Islet precursor cell (in vitro differentiated cells): ENCODE measurements around the gene HNMT.
"Not testable (repeated sequence)": the region's sequence is repeated elsewhere in the genome, so short reads cannot be mapped to it uniquely, and the experiment has no call there.

Source experiments
- DNase-seq: peaks from one replicate; pipeline ENCODE4 v3.0.0-alpha.2; 2018

The HNMT gene

GRCh38 chr2:137976274-137976673, 12.0 kb downstream of the HNMT start:
- no peak for DNase-seq

GRCh38 chr2:137977790-137978189, 13.5 kb downstream of the HNMT start:
- DNase-seq, result no peak

DNA sequence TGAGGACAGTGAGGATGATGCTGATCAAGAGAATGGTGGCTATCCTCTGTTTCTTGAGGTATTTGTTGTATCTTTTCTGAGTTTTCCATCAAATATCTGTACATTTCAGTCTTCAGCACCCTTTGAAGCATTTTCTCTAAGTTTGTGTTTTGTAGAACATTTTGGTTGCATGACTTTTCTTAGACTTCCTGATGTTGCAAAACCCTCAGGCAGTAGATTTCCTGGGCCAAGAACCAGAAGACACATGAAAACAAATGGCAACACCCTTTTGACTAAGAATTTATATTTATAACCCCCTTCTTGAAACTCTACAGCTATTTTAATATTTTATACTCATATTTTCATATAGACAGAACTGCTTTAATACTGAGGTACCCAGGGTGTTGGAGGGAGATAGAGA, 16.2 kb downstream of the HNMT start:
- DNase-seq, result no peak

DNA sequence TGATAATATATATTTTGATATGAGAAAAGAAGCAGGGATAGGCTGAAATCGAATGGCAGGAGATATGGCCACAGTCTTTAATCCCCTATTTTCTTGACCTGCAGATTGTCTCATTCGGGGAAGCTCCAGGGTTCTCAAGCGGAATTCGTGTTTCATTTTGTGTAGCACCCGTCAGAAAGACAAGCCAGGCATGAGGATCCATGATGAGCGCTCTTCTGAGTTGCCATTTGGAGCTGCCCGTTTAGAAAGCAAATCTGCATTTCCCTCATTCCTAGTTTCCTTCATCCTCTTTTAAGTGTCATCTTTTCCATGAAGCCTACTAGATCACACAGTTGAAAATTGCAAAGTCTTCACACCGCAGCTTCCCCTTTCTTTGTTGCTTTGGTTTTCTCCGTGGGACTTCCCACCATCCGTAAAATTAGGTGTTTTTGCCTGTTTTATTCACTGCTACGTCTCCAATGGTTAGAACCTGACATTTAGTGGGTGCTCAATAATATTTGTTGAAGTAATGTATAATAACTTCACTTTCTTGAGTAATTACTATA, 16.9 kb downstream of the HNMT start:
- DNase-seq, result no peak

GRCh38 chr2:137983581-137983980, 19.3 kb downstream of the HNMT start:
- DNase-seq, result no peak

GRCh38 chr2:137986268-137986667, 22.0 kb downstream of the HNMT start:
- DNase-seq, result no peak

DNA sequence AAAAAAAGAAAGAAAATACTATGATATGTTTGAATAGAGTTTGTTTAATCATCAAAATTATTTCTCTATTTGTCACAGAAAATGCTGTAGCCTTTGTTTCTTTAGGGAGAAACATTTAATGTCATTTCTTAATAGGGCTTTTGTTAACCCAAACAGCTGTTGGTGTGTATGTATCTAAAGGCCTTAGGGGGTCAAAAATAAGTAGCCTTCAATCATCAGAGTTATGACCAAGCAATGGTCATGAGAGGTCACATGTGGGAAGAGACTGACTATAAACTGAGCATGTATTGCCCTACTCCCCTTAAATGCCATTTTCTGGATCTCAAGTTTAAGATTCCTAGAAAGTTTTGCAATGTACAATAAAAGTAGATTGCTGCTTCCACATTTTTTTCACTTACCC, 22.7 kb downstream of the HNMT start:
- DNase-seq, result no peak

GRCh38 chr2:137991078-137991477, 26.8 kb downstream of the HNMT start:
- DNase-seq, result no peak

DNA sequence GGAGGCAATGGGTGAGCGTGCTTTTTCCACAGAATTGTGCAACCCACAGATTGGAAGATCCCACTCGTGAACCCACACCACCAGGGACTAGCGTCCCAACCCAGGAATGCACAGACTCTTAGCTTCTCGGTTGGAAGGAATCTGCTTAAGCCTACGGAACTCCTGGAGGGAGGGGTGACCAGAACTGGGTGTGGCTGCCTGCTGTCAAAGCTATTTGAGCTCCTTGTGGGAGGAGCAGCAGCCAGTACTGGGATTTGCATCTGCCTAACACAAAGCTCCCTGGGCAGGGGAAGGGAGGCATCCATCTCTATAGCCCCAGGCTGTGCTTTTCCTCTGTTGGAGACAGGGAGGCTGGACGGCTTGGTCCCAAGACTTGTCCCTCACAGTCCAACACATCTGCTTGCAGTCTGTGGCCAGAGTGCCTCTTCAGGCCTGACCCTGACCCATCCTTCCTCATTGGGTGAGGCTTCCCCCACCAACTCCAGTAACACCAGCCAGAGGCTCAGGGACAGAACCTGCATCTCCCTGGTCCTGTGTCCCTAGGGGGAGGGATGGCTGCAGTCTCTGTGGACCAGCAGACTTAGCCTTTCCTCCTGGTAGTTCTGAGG, 27.9 kb downstream of the HNMT start:
- DNase-seq, result no peak

DNA sequence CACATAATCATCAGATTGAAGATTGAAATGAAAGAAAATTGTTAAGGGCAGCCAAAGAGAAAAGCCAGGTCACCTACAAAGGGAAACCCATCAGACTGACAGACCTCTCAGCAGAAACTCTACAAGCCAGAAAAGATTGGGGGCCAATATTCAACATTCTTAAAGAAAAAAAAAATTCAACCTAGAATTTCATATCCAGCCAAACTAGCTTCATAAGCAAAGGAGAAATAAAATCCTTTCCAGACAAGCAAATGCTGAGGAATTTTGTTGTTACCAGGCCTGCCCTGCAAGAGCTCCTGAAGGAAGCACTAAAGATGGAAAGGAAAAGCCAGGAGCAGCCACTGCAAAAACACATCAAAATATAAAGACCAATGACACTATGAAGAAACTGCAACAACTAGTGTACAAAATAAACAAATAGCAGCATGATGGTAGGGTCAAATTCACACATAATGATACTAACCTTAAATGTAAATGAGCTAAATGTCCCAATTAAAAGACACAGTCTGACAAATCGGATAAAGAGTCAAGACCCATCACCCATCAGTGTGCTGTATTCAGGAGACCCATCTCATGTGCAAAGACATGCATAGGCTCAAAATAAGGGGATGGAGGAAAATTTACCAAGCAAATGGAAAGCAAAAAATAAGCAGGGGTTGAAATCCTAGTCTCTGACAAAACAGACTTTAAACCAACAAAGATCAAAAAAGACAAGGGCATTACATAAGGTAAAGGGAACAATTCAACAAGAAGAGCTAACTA, 29.6 kb downstream of the HNMT start:
- DNase-seq, result not testable (repeated sequence)

DNA sequence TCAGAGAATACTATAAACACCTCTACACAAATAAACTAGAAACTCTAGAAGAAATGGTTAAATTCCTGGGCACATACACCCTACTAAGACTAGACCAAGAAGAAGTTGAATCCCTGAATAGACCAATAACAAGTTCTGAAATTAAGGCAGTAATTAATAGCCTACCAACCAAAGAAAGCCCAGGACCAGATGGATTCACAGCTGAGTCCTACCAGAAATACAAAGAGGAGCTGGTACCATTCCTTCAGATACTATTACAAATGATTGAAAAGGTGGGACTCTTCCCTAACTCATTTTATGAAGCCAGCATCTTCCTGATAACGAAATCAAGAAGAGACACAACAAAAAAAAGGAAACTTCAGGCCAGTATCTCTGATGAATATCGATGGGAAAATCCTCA, 31.1 kb downstream of the HNMT start:
- DNase-seq, result not testable (repeated sequence)

DNA sequence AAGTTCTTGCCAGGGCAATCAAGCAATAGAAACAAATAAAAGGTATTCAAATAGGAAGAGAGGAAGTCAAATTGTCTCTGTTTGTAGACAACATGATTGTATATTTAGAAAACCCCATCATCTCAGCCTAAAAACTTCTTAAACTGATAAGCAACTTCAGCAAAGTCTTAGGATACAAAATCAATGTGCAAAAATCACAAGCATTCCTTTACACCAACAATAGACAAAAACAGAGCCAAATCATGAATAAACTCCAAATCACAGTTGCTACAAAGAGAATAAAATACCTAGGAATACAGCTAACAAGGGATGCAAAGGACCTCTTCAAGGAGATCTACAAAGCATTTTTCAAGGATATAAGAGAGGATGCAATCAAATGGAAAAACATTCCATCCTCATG, 31.9 kb downstream of the HNMT start:
- DNase-seq, result not testable (repeated sequence)

GRCh38 chr2:137997733-137998132, 33.5 kb downstream of the HNMT start:
- DNase-seq, result no peak

- no peak for DNase-seq
Observed at GRCh38 chr2:137998503-137998902, 34.2 kb downstream of the HNMT start.

GRCh38 chr2:137999273-137999672, 35.0 kb downstream of the HNMT start:
- no peak for DNase-seq

- no peak for DNase-seq
Observed at GRCh38 chr2:138000009-138000408, 35.7 kb downstream of the HNMT start.

DNA sequence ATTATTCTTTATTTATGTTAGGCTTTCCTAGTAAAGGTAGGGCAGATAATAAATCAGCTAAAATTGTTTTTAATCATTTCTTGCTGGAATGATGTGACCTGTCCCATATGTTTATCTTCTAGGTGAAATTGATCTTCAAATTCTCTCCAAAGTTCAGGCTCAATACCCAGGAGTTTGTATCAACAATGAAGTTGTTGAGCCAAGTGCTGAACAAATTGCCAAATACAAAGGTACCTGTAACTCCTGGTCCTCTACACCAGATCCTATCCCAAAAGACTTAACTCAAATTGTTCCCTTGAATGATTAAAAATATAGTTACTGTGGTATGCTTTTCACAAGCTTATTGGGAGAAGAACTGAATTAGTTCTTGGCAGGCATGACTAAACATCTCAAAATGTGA, 36.5 kb downstream of the HNMT start:
- DNase-seq, result no peak

GRCh38 chr2:138003411-138003810, 39.1 kb downstream of the HNMT start:
- DNase-seq, result no peak

DNA sequence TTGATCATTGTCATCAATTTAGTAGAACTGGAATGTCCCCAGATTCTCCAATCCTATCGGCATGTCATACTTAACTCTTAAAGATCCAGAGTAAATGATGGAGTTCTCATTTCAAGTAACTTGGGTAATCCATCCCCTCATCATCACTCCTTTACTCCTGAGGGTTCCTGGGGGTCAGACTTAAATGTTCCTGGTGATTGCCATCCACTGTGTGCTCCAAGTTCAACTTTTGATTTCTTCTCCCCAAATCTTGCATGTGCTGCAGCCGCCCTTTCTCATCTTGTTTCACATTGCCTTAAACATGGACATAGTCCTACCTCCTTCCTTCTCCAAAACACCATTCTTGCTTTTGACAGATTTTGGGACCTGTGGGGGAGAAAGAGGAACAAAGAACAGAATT, 43.2 kb downstream of the HNMT start:
- no peak for DNase-seq

DNA sequence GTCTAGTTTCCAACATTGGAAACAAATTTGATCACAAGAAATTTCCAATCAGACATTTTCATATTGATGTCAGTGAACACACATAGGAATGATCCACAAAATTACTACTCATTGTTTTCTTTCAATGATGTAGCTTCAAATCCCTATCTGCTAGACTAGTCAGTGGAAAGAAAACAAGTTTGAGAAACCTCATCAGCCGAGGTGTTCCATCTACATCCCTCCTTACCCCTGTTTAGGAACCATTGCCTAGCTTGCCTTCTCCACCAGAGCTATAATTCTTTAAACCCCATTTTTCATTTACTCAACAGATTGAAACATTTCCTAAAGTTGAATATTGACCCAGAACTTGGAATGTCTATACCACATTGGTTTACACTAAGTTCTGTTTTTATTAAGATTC, 45.3 kb downstream of the HNMT start:
- DNase-seq, result no peak

GRCh38 chr2:138010890-138011289, 46.6 kb downstream of the HNMT start:
- DNase-seq, result no peak

GRCh38 chr2:138012082-138012481, 47.8 kb downstream of the HNMT start:
- no peak for DNase-seq

DNA sequence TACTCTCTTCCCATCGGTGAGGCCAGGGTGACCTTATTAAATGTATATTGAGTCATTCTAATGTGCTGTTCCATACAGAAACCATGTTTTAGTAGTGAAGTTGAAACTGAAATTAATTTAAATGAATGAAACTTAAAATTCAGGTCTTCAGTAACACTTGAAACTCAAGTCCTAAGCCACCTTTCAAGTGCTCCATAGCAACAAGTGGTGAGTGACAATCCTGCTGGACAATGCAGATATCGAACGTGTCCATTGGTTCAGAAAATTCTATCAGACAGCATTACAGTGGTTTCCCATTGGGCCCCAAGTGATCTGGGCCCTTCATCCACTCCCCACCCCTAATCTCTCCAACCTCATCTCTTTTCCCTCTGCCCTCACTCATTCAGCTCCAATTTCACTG, 48.7 kb downstream of the HNMT start:
- no peak for DNase-seq

GRCh38 chr2:138013639-138014038, 49.4 kb downstream of the HNMT start:
- no peak for DNase-seq

GRCh38 chr2:138015494-138015893, 51.2 kb downstream of the HNMT start:
- no peak for DNase-seq
